ENCODE results near the gene ZNF681.

DNA sequence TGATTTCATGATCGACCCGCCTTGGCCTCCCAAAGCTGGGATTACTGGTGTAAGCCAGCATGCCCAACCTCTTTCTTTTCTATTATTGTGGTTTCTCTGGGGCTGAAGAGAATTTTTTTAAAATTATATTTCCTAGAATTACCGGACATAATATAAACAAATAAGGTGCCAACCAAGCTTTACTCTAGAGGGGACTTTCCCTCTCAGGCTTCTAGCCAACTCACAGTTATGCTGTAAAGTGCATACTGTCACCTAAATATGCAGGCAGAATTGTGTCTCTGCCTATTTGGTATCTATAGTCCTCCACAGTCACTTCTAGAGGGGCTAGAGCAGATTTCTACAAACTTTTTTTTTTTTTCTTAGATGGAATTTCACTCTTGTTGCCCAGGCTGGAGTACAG, 41.6 kb upstream of the ZNF681 start:
- TF ChIP-seq, protein P1, sequence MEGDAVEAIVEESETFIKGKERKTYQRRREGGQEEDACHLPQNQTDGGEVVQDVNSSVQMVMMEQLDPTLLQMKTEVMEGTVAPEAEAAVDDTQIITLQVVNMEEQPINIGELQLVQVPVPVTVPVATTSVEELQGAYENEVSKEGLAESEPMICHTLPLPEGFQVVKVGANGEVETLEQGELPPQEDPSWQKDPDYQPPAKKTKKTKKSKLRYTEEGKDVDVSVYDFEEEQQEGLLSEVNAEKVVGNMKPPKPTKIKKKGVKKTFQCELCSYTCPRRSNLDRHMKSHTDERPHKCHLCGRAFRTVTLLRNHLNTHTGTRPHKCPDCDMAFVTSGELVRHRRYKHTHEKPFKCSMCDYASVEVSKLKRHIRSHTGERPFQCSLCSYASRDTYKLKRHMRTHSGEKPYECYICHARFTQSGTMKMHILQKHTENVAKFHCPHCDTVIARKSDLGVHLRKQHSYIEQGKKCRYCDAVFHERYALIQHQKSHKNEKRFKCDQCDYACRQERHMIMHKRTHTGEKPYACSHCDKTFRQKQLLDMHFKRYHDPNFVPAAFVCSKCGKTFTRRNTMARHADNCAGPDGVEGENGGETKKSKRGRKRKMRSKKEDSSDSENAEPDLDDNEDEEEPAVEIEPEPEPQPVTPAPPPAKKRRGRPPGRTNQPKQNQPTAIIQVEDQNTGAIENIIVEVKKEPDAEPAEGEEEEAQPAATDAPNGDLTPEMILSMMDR (IDR thresholded peaks at IDR 0.05): no peak
- TF ChIP-seq POLR2A (IDR thresholded peaks at IDR 0.05): no peak
- TF ChIP-seq POLR2AphosphoS5 (IDR thresholded peaks at IDR 0.05): no peak
